Fibroblast of skin of right quadriceps (primary cell): ENCODE data around the gene AKAP1.

Experiments used
- DNase-seq: peaks from one replicate; pipeline ENCODE4 v3.0.0-alpha.2; 2013

AKAP1 gene

DNA sequence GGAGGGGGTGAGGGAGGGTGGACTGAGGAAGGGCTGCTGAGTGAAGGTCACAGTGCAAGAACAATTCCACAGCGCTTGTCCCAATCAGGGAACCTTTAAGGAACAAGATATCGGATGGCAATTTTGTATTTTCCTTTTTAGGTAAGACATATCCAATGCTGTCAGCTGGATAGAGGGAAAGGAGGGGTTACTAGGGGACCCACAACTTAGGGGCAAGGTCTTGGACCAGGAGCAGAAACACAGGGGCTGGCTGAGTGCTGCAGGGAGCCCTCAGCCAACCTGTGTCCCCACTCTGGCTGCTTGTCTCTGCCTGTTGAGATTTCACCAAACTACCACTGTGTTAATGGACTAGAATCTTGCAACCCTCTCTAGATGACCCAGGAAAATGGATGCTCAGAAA lies 47.6 kb downstream of the AKAP1 start:
- no peak for DNase-seq

DNA sequence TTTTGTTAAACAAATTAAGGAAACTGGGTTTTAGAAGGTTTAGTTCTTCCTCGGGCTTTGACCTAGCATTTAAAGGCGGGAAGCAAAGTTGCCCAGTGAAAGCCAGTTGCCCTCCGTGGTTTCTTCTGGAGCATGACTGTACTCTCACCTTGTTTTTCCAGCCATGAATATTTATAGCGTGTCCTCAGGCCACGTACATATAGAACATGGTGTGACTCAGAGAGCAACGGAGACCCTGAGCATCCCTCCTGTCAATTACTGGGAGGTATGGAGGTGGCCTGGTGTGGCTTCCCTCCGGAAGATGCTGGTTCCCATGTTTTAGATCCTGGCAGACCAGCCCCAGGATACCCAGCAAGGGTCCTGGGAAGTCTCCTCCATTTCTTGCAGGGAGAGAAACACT lies 48.4 kb downstream of the AKAP1 start:
- DNase-seq, result no peak

DNA sequence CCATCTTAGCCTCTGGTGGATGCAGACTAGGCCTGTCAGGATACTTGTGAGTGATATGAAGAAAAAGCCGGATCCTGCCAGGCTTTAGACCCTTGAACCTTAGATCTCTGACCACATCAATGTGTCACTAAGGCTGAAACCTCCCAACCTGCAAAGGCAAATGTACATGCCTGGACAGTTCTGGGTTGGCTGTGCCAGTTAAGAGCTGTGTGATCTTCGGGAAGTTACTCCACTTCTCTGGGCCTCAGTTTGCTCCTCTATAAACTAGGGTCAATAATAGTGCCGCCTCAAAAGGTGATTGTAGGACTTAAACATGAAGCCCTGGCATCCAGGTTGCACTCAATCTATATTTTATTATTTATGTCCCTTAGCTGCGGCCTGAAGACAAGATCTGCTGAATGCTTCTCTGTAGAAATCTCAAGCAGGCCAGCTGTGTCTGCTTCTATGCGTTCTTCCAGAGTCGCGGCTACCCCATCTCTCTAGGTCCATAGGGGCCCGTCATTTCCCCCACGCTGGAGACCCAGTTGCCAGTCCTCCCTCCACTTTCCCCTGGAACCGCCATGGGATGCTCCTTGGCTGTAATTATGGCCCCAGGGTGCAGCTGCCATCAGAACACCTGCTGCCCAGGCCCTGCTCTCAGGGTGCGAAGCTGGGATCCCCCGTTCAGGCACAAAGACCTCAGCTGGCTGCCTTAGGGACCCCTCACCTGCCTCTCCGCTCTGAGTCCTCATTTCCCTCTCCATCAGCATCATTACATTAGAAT lies 50.2 kb downstream of the AKAP1 start:
- DNase-seq, result no peak

DNA sequence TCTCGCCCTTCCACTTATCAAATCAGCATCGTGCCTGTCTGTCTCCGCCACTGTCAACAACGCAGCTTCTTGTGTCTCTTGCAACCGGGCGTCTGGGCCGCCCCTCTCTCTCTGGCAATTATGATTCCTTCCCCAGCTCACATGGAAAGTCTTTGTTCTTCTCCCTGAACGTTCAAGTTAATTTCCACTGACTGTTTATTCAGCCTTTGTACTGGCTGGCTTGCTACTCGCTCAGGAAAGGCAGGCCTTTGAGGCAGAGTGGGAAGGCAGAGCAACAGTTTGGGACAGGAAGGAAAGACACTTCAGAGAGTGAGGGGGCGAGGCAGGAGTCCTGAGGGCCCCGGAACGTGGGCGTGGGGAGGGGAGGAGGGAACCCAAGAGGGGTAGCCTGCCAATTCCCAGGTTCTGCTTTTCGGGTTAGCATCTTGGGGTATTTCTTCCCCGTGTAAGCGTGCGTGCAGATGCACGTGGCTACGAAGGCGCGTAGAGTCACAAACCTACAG lies 50.8 kb downstream of the AKAP1 start:
- DNase-seq, result no peak

DNA sequence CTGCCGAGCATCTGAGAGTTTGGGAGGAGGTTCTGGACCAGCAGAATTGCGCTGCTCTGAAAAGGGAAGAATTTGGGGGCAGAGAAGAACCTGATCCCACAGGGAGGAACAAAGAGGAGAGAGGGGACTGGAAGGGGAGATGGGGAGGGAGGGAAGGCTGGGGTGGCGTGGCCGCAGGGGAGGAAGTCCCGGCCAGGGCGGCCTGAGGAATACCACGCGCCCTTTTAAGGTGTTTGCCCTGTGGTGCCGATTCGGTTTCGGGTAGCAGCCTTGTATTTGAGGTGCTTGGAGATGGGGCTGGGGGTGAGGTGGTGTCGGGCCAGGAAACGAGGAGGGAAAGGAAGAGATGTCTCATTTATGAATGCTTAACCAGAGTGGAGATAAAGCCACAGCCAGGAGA lies 51.3 kb downstream of the AKAP1 start:
- no peak for DNase-seq

DNA sequence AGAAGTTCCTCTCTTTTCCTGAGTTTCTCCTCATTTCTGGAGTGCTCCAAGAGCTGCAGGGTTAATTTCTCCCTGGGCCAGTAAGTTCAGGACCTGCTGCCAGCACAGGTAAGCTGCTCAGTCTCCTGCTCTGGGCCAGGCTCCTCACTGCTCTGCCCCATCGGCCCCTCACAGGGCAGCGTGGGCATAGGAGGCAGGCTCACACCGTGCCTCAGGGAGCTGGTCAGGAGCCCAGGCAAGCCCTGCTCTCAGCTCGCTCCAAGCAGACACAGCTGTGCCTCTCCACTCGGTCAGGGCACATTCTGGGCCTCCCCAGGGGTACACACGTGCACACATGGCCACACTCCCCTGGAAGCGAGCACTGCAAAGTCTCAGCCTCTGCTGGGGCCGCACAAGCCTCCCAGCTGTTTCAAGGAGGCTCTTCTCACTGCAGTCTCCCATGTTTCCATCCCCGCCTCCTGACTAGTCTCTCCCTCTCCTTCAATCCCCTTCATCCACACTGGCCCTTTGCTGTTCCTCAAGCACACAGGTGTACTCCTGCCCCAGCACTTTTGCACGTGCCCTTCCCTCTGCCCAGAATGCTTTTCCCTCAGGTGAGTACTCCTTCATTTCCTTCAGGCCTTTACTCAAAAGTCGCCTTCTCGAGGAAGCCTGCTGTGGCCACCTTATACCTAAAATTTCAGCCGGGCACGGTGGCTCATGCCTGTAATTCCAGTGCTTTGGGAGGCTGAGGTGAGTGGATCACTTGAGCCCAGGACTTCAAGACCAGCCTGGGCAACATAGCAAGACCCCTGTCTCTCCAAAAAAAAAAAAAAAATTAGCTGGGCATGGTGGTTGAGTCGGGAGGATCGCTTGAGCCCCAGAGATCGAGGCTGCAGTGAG lies 53.2 kb downstream of the AKAP1 start:
- DNase-seq, result no peak

DNA sequence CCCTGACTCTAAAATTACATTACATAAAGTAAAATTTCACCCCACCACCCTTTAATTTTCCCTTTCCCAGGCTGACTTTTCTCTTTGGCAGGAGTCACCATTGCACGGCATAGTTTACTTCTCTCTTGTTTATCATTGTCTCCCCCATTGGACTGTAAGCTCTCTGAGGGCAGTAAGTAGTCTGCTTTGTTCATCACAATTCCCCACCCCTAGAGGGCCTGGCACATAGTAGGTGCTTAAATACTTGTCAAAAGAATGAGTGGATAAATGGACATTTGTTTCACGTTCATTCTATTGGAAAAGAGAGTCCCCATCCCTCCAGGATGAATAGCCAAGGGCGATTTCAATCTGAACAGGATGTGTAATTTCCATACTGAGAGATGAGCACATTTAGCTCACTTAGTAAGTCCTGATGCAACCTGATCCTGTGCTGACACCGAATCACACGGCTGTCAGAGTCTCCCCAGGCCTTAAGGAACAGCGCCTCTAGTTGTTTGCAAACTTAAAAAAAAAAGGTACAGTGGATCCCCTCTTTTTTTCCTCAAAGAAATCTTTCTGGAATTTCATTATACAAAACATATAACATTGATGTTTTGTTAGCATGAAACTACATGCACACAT lies 54.0 kb downstream of the AKAP1 start:
- no peak for DNase-seq

DNA sequence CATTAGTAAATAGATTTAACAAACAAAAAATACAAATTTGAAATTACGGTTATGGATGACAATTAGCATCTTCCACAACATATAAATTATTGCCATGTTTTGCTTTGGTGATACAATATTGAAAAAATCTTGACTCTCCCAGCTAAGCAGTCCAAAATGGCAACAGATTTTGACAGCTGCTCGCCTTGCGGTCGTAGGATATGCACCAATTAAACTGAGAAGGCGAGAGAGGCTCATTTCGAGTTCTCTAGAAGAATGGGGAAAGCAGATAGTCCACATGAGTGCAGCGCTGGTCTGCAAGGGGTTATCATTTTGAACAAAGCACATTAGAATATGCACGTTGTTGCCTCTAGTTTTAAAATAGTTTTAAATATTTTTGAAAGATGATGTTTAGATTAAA lies 55.3 kb downstream of the AKAP1 start:
- no peak for DNase-seq

DNA sequence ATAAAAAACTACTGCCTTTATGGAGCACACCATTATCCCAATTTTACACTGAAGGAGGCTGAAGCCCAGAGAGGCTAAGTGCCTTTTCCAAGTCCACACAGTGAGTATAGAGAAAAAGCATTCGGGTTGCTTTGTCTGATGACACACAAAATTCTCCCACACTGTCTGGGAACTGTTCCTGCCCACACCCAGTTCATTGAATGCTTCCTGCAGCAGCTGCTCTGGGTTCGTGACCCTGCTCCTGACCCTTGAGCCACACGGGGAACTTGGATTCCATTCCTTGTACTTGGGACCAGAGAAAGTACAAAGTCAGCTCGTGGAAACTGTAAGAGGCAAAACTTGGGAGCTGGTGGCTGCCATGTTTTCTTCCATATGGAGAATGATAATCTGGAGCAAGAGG lies 57.9 kb downstream of the AKAP1 start:
- DNase-seq, result no peak

DNA sequence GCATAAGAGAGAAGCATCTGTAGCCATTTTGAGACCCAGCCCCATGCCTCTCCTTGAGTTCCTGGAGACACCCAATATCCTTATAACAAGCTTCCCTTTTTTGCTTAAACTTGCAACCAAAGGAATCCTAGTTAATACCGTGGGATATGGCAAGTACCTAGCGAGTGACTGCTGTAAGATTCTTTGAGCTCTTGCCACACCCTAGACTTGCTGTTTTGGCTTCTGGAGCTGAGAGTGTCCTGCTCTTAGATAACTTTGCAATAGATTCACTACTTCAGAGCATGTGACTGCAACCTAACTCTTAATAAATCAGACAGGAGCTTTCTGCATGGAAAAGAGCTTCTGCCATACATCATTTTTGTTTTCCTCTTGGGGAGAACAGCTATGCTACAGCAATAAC lies 58.3 kb downstream of the AKAP1 start:
- DNase-seq, result no peak

DNA sequence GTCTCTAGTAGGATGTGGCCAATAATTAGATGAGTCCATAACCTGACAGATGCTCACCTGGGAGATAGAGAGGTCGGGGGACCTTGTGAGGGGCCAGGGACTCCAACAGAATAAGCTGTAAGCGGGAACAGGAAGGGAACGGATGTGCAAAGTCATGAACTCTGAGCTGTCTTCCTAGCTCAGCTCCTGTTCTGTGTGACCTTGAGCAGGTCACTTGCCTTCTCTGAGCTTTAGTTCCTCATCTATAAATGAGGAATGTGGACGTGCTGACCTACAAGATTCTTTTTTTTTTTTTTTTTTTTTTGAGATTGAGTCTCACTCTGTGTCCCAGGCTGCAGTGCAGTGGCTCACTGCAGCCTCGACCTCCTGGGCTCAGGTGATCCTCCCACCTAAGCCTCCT lies 58.9 kb downstream of the AKAP1 start:
- DNase-seq, result no peak

DNA sequence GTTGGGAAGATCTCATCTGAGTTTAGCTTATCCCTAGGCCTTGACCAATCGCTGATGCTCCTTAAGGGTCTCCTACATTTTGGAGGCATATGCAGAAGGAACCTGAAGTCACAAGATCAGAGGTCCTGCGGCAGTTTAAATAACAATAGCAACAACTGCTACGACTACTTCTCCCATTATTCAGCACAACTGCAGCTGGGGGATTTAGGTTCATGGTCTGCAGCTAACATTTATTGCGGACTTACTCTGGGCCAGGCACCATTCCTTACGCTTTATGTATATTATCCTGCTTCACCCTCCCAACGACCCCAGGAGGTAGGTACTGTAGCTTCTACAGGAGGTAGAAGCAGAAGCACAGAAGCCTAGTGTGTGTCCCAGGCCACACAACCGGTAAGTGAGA lies 59.5 kb downstream of the AKAP1 start:
- DNase-seq, result no peak

DNA sequence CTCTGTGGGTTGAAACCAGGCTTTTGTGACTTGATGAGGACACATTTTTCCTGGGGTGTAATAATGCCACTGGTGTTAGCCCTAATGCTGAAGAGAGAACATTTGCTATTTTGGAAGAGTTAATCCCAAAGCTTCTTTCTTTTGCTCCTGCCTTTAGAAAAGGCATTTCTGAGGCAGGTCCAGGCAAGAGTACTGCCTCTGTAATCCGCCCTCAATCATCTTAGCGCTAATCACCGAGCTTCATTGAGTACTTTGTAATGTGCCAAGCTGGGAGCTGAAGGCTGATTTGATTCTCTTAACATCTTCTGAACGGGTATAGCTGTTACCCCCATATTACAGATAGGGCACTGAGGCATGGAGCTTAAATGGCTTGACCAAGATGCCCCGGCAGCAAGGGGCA lies 60.3 kb downstream of the AKAP1 start:
- no peak for DNase-seq

DNA sequence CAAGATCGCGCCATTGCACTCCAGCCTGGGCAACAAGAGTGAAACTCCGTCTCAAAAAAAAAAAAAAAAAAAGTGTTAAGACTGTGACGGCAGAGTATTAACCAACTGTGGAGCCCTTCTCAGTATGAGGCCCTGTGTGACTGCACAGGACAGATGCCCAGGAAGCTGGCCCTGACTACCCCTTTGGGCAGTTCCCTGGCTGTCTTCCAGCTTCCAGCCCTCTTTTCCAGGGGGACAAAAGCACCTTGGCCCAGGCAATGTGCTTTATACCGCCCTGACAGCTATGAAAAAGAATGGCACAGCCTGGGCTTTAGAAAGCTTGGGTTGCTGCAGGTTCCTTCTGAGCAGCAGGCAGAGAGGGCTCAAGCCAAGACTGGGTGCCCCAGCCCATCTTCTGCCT lies 61.2 kb downstream of the AKAP1 start:
- no peak for DNase-seq

DNA sequence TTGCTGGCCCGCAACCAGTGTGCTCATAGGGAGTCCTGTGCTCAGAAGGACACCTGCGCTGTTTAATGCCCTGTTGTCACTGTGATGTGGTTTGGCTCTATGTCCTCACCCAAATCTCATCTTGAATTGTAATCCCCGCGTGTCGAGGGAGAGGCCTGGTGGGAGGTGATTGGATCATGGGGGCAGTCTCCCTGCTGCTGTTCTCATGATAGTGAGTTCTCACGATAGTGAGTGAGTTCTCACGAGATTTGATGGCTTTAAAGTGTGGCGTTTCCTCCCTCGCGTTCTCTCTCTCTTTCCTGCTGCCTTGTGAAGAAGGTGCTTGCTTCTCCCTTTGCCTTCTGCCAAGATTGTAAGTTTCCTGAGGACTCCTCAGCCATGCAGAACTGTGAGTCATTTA lies 66.8 kb downstream of the AKAP1 start:
- DNase-seq, result no peak

DNA sequence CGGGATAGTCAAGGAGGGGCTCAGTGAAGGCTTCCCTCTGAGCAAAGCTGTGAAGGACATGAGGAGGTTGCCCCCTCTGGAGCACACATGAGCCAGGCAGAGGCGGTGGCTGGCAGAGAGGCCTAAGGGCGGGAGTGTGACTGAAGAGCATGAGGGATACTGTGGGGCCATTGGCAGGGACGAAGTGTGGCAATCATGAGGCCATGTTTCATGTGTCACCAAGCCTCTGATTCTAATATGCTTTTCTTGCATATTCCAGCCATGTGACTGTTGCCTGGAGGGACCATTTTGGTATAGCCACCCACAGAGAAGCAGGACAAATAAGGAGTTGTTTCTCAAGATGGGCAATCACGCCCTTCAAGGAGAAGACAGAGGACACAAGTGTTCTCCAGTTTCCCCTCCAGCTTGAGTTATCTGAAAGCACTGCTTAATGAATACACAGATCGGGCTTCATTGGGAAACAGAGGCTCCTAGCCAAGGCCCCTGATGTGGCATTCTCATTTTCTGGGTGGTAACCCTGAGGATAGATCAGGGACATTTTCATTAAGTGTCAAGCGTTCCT lies 68.0 kb downstream of the AKAP1 start:
- DNase-seq, result no peak

DNA sequence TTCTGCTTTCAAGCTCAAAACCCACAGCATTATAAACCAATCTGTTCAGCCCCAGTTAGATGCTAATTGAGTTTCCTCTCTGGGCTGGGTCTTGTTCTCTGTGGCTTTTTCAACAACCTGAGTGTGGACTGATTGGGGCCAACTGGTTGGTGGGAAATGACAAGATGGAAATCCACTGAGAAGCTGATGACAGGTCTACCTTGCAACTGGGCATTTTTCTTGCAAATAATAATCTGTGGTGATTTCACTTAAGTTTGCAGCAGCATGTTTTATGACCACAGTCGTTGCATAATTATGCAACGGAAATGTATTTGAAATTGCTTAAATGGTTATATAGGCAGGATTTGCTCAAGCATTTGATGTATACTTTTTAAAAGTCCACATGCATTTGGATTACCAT lies 69.9 kb downstream of the AKAP1 start:
- DNase-seq, result no peak

DNA sequence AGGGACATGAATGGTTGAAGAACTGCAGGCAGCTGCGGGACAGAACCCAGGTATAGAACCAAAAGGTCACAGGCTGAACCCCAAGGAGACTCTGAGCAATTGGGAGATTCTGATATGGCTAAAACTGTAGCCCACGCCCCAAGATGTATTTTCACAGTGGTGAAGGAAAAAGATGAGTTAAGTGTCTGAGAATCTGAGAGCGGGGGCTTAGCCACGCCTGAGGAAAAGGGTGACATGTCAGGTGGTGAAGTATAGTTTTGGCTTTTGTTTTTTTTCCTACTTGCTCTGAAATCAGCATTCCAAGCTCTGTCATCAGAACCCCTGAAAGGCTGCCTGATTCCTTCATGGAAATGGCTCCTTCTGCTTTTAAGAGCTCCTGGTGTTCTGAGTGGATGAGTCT lies 73.3 kb downstream of the AKAP1 start:
- no peak for DNase-seq

DNA sequence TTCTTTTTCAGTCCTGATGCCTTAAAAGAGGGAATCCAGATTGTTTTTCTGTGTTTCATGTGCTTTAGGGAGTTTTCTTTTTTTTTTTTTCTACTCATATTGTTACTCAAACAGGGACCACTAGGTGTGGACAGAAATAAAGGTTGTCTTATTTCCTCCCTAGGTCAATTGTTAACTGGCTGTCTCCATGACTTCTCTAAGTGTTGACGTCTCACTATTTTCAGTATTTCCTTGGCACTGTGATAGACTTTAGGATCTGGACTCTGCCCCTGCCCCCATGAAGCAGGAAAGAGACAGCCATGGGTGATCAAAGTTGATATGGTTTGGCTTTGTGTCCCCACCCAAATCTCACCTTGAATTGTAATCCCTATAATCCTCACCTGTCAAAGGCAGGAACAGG lies 73.7 kb downstream of the AKAP1 start:
- DNase-seq, result no peak

DNA sequence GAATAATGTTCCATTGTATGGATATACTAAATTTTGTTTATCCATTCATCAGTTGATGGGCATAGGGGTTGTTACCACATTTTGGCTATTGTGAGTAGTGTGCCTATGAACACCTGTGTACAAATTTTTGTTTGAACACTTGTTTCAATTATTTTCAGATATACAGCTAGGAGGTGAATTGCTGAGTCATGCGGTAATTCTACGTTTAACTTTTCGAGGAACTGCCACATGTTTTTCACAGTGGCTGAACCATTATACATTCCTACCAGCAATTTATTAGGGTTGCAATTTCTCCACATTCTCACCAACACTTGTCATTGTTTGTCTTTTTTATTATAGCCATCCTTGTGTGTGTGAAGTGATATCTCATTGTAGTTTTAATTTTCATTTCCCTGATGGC lies 75.6 kb downstream of the AKAP1 start:
- no peak for DNase-seq

DNA sequence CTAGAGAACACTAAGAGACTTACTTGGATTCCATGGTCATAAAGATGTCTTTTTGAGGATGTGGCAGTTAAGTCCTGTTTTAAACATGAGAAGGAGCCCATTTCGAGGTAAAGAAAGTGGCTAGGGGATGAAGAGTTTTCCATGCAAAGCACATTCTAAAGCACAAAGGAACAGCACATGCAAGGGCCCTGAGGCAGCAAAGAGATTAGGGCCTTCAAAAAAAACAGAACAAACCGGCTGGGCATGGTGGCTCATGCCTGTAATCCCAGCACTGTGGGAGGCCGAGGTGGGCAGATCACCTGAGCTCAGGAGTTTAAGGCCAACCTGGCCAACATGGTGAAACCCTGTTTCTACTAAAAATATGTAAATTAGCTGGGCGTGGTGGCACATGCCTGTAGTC lies 79.8 kb downstream of the AKAP1 start:
- DNase-seq, result no peak

DNA sequence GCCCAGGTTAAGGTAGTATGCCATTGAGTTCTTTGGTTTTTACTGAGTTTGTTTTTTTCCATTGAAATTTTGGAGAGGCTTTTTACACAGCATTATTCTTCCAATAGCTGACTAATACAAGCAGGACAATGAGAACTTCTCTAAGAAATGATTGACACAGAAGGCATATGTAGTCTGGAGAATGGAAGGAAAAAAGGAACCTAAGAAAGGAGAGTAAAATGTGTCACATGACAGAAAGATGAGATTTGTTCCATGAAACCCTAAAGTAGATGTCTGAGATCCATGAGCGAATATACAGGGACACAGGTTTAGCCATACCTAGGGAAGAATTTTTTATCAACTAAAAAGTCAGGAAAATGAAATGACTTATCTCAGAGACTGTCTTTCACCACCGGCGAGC lies 80.7 kb downstream of the AKAP1 start:
- DNase-seq, result no peak

DNA sequence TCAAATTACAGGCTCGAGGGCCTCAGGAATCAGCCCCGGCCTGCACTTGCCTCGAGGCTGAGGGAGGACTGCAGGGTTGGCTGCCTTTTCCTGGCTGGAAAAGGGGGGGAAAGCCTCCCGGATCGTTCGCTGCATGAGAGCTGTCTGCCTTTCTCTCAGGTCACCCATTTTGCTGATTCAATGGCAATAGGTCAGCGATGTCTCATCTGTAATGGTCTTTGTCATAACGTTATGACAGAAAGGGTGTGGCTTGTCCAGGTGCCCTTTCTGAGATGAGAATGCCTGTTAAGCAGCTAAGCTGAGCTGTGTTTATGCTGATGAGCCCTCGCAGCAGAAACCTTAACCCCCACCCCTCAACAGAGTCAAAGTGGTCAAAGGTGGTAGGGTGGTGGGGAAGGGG lies 81.8 kb downstream of the AKAP1 start:
- DNase-seq, result no peak

DNA sequence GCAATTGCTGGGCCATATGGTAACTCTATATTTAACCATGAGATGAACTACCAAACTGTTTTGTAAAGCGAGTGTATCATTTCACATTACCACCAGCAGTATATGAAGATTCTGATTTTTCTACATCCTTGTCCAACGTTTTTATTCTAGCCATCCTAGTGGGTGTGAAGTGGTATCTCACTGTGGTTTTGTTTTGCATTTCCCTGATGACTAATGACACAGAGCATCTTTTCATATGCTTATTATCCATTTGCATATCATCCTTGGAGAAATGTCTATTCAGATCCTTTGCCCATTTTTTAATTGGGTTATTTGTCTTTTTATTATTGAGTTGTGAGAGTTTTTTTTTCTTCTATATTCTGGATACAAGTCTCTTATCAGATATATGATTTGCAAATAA lies 83.6 kb downstream of the AKAP1 start:
- no peak for DNase-seq
